Measurements from ENCODE around the gene PEDS1. TPM values are rescaled to one million over a fixed set of nuclear protein-coding genes. Genes with fewer than 3 reads are reported as not detected.
"Not testable (repeated sequence)": the region's sequence is repeated elsewhere in the genome, so short reads cannot be mapped to it uniquely, and the experiment has no call there.

Gene PEDS1
- total and polyA plus RNA-seq, 7 donors: 13.8 to 27.4 (median 20.2) TPM

GRCh38 chr20:50107796-50108331, 45.7 kb downstream of the PEDS1 start:
- Histone ChIP-seq H3K27me3 (no peaks in the 10 kb centered on the region), H3K4me3 (no peak overlapping the region), H3K36me3 (no peaks in the 10 kb centered on the region), H3K27ac (peak overlapping the region; percentile 29 to 66 (median 53)), H3K4me1 (peaks cover 0 to 78% (median 73%) of the 10 kb centered on the region in 4 donors), H3K9me3 (no peaks in the 10 kb centered on the region)
- TF ChIP-seq EP300 (IDR thresholded peaks at IDR 0.05): no peak
- TF ChIP-seq POLR2AphosphoS5 (IDR thresholded peaks at IDR 0.05): no peak
- TF ChIP-seq, protein P1, sequence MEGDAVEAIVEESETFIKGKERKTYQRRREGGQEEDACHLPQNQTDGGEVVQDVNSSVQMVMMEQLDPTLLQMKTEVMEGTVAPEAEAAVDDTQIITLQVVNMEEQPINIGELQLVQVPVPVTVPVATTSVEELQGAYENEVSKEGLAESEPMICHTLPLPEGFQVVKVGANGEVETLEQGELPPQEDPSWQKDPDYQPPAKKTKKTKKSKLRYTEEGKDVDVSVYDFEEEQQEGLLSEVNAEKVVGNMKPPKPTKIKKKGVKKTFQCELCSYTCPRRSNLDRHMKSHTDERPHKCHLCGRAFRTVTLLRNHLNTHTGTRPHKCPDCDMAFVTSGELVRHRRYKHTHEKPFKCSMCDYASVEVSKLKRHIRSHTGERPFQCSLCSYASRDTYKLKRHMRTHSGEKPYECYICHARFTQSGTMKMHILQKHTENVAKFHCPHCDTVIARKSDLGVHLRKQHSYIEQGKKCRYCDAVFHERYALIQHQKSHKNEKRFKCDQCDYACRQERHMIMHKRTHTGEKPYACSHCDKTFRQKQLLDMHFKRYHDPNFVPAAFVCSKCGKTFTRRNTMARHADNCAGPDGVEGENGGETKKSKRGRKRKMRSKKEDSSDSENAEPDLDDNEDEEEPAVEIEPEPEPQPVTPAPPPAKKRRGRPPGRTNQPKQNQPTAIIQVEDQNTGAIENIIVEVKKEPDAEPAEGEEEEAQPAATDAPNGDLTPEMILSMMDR (IDR thresholded peaks at IDR 0.05): no peak
- no peak for TF ChIP-seq POLR2A (IDR thresholded peaks at IDR 0.05)
- DNase-seq: no peak
- WGBS, 2 donors: 70 to 71% methylated on average over 6 of the region's 6 CpGs
- intact Hi-C loops (cut with DNase I): no loop called here

DNA sequence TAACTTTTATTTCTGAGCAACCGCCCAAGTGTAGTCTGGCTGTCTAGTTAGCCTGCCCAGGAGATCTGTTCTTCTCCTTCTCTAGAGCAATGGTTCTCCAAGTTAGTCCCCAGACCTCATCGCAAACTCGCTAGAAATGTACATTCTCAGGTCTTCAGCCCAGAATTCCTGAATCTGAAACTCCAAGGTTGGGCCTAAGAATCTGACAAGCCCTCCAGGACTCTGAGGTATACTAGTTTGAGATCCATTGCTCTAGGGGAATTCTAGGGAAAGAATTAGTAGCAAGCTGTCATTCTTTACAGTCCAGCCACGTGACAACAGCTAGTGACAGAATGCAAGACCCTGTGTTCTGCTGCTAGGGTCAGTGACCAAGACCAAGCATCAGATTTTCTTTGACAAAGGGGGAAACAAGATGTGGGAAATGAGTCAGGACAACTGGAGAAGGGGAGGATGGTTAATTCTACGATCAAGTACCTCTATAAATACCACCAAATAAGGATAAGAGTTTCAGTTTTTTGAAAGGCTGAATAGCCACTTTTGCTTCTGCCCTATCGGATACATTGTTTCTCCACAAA, 46.4 kb downstream of the PEDS1 start:
- Histone ChIP-seq H3K36me3 (no peaks in the 10 kb centered on the region), H3K9me3 (no peaks in the 10 kb centered on the region), H3K27ac (peak overlapping the region; percentile 29 to 66 (median 53)), H3K4me3 (no peak overlapping the region), H3K27me3 (no peaks in the 10 kb centered on the region), H3K4me1 (peaks cover 0 to 81% (median 72%) of the 10 kb centered on the region in 4 donors)
- TF ChIP-seq, protein P1 (IDR thresholded peaks at IDR 0.05): no peak
- no peak for TF ChIP-seq POLR2AphosphoS5 (IDR thresholded peaks at IDR 0.05)
- TF ChIP-seq POLR2A (IDR thresholded peaks at IDR 0.05): no peak
- TF ChIP-seq EP300 (IDR thresholded peaks at IDR 0.05): no peak
- no peak for DNase-seq
- WGBS, 2 donors: 79 to 87% methylated on average over 6 of the region's 6 CpGs
- intact Hi-C loops (cut with DNase I): no loop called here

DNA sequence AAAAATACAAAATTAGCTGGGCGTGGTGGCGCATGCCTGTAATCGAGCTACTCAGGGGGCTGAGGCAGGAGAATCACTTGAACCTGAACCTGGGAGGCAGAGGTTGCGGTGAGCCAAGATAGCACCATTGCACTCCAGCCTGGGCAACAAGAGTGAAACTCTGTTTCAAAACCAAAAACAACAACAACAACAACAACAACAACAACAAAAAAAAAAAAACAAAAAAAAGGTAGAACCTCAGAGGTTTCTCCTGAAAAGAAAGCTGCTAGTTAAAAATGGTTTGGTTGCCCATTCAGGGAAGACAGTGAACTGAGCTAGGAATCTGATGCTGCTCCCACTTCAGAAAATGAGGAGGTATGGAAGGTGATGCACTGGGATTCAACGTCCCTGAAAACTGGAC, 46.9 kb downstream of the PEDS1 start:
- H3K27me3 ChIP-seq; DNase-seq; intact Hi-C loops (cut with DNase I); H3K9me3 ChIP-seq; H3K4me3 ChIP-seq; H3K36me3 ChIP-seq: not testable (repeated sequence)
- 71 to 91% methylated on average over 5 of the region's 5 CpGs for WGBS, 2 donors
- Histone ChIP-seq H3K27ac (peak overlapping the region; percentile 29 to 66 (median 53)), H3K4me1 (peaks cover 0 to 77% (median 71%) of the 10 kb centered on the region in 4 donors)

Other genes starting within 250 kb of the PEDS1 start
- 1 to 10 TPM; 2.1 to 4.7 (median 2.7) TPM for gene SPATA2, start 238.2 kb downstream of the PEDS1 start, total RNA-seq
- 10 to 100 TPM; 10.7 to 12.5 (median 10.8) TPM for gene SPATA2, start 238.2 kb downstream of the PEDS1 start, polyA plus RNA-seq
- gene RNF114, start 217.3 kb downstream of the PEDS1 start, total RNA-seq: 100 to 1,000 TPM; 121 to 151 (median 136) TPM
- gene RNF114, start 217.3 kb downstream of the PEDS1 start, polyA plus RNA-seq: 10 to 100 TPM; 59.5 to 61.7 (median 61.0) TPM
- 1 to 10 TPM; 1.1 to 2.6 (median 1.8) TPM for gene SNAI1, start 170.7 kb downstream of the PEDS1 start, total RNA-seq
- gene SNAI1, start 170.7 kb downstream of the PEDS1 start, polyA plus RNA-seq: 1 to 10 TPM in 1 of 3 donors, under 1 TPM in 2; 0.60 to 2.9 (median 0.69) TPM
- gene UBE2V1, start 40.6 kb downstream of the PEDS1 start, total RNA-seq: 100 to 1,000 TPM in 1 of 4 donors, 10 to 100 TPM in 3; 55.0 to 117 (median 65.6) TPM
- 10 to 100 TPM; 80.4 to 94.1 (median 91.3) TPM for gene UBE2V1, start 40.6 kb downstream of the PEDS1 start, polyA plus RNA-seq
- gene CEBPB, start 37.1 kb upstream of the PEDS1 start, total RNA-seq: 100 to 1,000 TPM in 2 of 4 donors, 10 to 100 TPM in 2; 53.2 to 173 (median 93.6) TPM
- gene CEBPB, start 37.1 kb upstream of the PEDS1 start, polyA plus RNA-seq: 10 to 100 TPM in 2 of 3 donors, 1 to 10 TPM in 1; 6.9 to 17.4 (median 12.2) TPM